H1 (cell line): Measurements from ENCODE around the gene MKRN2OS. TPM values are rescaled to one million over a fixed set of nuclear protein-coding genes. Genes with fewer than 3 reads are reported as not detected.

Experiments
- CTCF ChIA-PET: fragments of 300-600 bp; sonication (Branson Sonifier 250); formaldehyde crosslinking; loops from one replicate; lab custom pipeline; 2021; ENCODE audit not compliant: partially characterized antibody; lab: Charles Lee
- POLR2A ChIA-PET: fragments of 300-600 bp; sonication (Branson Sonifier 250); formaldehyde crosslinking; loops from one replicate; lab custom pipeline; 2021; ENCODE audit warnings: inconsistent platforms; ENCODE audit not compliant: partially characterized antibody; lab: Charles Lee
- DNase-seq, 2 experiments: peaks; one replicate each; pipeline versions ENCODE4 v3.0.0 to v3.0.0-alpha.2; 2010 to 2022; ENCODE audit warnings: low spot score in 2 of 2, low read depth in 1 of 2, mixed read lengths in 1 of 2
- FAIRE-seq: peaks from 2 replicates; lab custom pipeline; 2011; peaks lifted over from hg19 to GRCh38; lab: Jason Lieb, UNC
- H2AFZ ChIP-seq: 2 replicates; pipeline ENCODE4 v1.8.1; 2012; ENCODE audit warnings: low read length, inconsistent platforms
- H2AK5ac ChIP-seq: 2 replicates; pipeline ENCODE4 v1.6.1; 2013; ENCODE audit warnings: low read depth, low read length
- H2BK120ac ChIP-seq: replicated peaks from 2 replicates; pipeline ENCODE3; 2013; ENCODE audit warnings: low read depth, low read length, inconsistent platforms
- H2BK12ac ChIP-seq: 2 replicates; pipeline ENCODE4 v1.6.1; 2013; ENCODE audit warnings: low read depth, low read length
- H2BK15ac ChIP-seq: 2 replicates; pipeline ENCODE4 v1.6.1; 2013; ENCODE audit warnings: low read length
- H2BK20ac ChIP-seq: 2 replicates; pipeline ENCODE4 v1.6.1; 2013; ENCODE audit warnings: low read length
- H2BK5ac ChIP-seq: 2 replicates; pipeline ENCODE4 v1.6.1; 2013; ENCODE audit warnings: low read depth, low read length
- H3K14ac ChIP-seq: 2 replicates; pipeline ENCODE4 v1.6.1; 2013; ENCODE audit warnings: inconsistent platforms; ENCODE audit not compliant: insufficient read length
- H3K18ac ChIP-seq: 2 replicates; pipeline ENCODE4 v1.6.1; 2013; ENCODE audit warnings: low read length; ENCODE audit errors: extremely low read depth
- H3K23ac ChIP-seq: 2 replicates; pipeline ENCODE4 v1.6.1; 2013; ENCODE audit warnings: inconsistent platforms; ENCODE audit not compliant: insufficient read length
- H3K23me2 ChIP-seq: 2 replicates; pipeline ENCODE4 v1.6.1; 2013; ENCODE audit warnings: low read depth, low read length
- H3K27ac ChIP-seq: 2 replicates; pipeline ENCODE4 v1.6.1; 2011; ENCODE audit warnings: low read depth, low read length, inconsistent platforms
- H3K27me3 ChIP-seq, 4 experiments: replicated peaks in 1 of 4; 1 replicate in 1 of 4; 2 replicates in 3 of 4; pipeline versions ENCODE4 v1.6.1 to v1.8.1; 2011 to 2013; ENCODE audit warnings: low read length in 3 of 4, mild to moderate bottlenecking in 3 of 4, inconsistent platforms in 2 of 4, mixed read lengths in 2 of 4, moderate library complexity in 1 of 4; ENCODE audit not compliant: control insufficient read depth in 3 of 4, insufficient read depth in 3 of 4; ENCODE audit errors: extremely low read depth in 1 of 4
- H3K36me3 ChIP-seq, 4 experiments: 2 replicates each; pipeline versions ENCODE4 v1.6.1 to v1.8.1; 2011 to 2013; ENCODE audit warnings: mild to moderate bottlenecking in 4 of 4, low read length in 3 of 4, moderate library complexity in 2 of 4, control low read depth in 1 of 4, inconsistent platforms in 1 of 4; ENCODE audit not compliant: insufficient read depth in 4 of 4, control insufficient read depth in 2 of 4
- H3K4ac ChIP-seq: replicated peaks from 2 replicates; pipeline ENCODE3; 2013; ENCODE audit warnings: low read length, low read depth, mixed read lengths, inconsistent platforms; ENCODE audit not compliant: insufficient read length
- H3K4me1 ChIP-seq, 4 experiments: replicated peaks in 1 of 4; 1 replicate in 1 of 4; 2 replicates in 3 of 4; pipeline versions ENCODE4 v1.6.1 to v1.8.1; 2011 to 2013; ENCODE audit warnings: low read length in 3 of 4, inconsistent platforms in 2 of 4, mixed read lengths in 1 of 4; ENCODE audit not compliant: insufficient read depth in 4 of 4, control insufficient read depth in 3 of 4
- H3K4me2 ChIP-seq, 2 experiments: 2 replicates each; pipeline versions ENCODE4 v1.6.1 to v1.8.1; 2011 to 2013; ENCODE audit warnings: low read depth in 2 of 2, low read length in 2 of 2, control low read depth in 1 of 2, inconsistent platforms in 1 of 2, mild to moderate bottlenecking in 1 of 2; ENCODE audit not compliant: insufficient read depth in 1 of 2
- H3K4me3 ChIP-seq, 4 experiments: fragments of 200-600, 300-600 bp in 1 of 4; sonication (generic), shearing (Covaris generic), sonication (Bioruptor Twin) in 1 of 4; 2 replicates each; pipeline versions ENCODE4 v1.5.1 to v1.8.1; 2011 to 2016; ENCODE audit warnings: low read length in 4 of 4, low read depth in 3 of 4, control low read depth in 2 of 4, inconsistent platforms in 2 of 4, mild to moderate bottlenecking in 2 of 4, mixed read lengths in 1 of 4, moderate library complexity in 1 of 4; ENCODE audit not compliant: insufficient read depth in 2 of 4; ENCODE audit errors: extremely low read depth in 1 of 4
- H3K56ac ChIP-seq: replicated peaks from 2 replicates; pipeline ENCODE3; 2013; ENCODE audit warnings: low read depth, mild to moderate bottlenecking, mixed read lengths, low read length, inconsistent platforms; ENCODE audit not compliant: insufficient read length
- H3K79me1 ChIP-seq: 2 replicates; pipeline ENCODE4 v1.6.1; 2013; ENCODE audit warnings: low read depth, low read length, control low read depth
- H3K79me2 ChIP-seq, 2 experiments: 2 replicates each; pipeline versions ENCODE4 v1.6.1 to v1.8.1; 2012 to 2013; ENCODE audit warnings: low read length in 2 of 2, mild to moderate bottlenecking in 2 of 2, inconsistent platforms in 1 of 2; ENCODE audit not compliant: insufficient read depth in 2 of 2, control insufficient read depth in 1 of 2
- H3K9ac ChIP-seq, 4 experiments: replicated peaks in 1 of 4; 1 replicate in 1 of 4; 2 replicates in 3 of 4; pipeline versions ENCODE4 v1.6.1 to v1.8.1; 2011 to 2013; ENCODE audit warnings: low read depth in 3 of 4, low read length in 3 of 4, control low read depth in 2 of 4, mild to moderate bottlenecking in 2 of 4, moderate library complexity in 2 of 4, inconsistent platforms in 1 of 4; ENCODE audit errors: extremely low read depth in 1 of 4
- H3K9me3 ChIP-seq, 2 experiments: 2 replicates each; pipeline versions ENCODE4 v1.6.1 to v1.8.1; 2012 to 2013; ENCODE audit warnings: mild to moderate bottlenecking in 2 of 2, moderate library complexity in 2 of 2, control low read depth in 1 of 2, inconsistent platforms in 1 of 2, low read depth in 1 of 2, low read length in 1 of 2, mixed read lengths in 1 of 2; ENCODE audit not compliant: insufficient read depth in 2 of 2
- H4K20me1 ChIP-seq, 2 experiments: replicated peaks in 1 of 2; 2 replicates each; pipeline versions ENCODE3 to v1.8.1; 2011 to 2013; ENCODE audit warnings: inconsistent platforms in 2 of 2, low read length in 2 of 2, mild to moderate bottlenecking in 1 of 2; ENCODE audit not compliant: insufficient read depth in 2 of 2, control insufficient read depth in 1 of 2
- H4K5ac ChIP-seq: 2 replicates; pipeline ENCODE4 v1.6.1; 2013; ENCODE audit warnings: low read length, low read depth, mixed read lengths, inconsistent platforms; ENCODE audit not compliant: insufficient read length
- H4K8ac ChIP-seq: 2 replicates; pipeline ENCODE4 v1.8.0; 2013; ENCODE audit warnings: mild to moderate bottlenecking, moderate library complexity, low read length, inconsistent platforms; ENCODE audit not compliant: insufficient read depth; ENCODE audit errors: extremely low read depth
- H4K91ac ChIP-seq: replicated peaks from 2 replicates; pipeline ENCODE3; 2013; ENCODE audit warnings: low read length, mixed read lengths, inconsistent platforms; ENCODE audit not compliant: insufficient read length
- BACH1 ChIP-seq: IDR thresholded peaks from 2 replicates; pipeline ENCODE4 v1.6.1; 2012; ENCODE audit warnings: low read length, improper control_type of control experiment
- POU5F1 ChIP-seq: IDR thresholded peaks from 2 replicates; pipeline ENCODE4 v1.6.1; 2011; ENCODE audit warnings: low read depth, mild to moderate bottlenecking, low read length, moderate library complexity
- RNF2 ChIP-seq: fragments of 200-900, 300-1000 bp; sonication (generic); IDR thresholded peaks from 2 replicates; pipeline ENCODE4 v1.7.1; 2016; ENCODE audit warnings: borderline replicate concordance, low read depth, mild to moderate bottlenecking, antibody characterized with exemption, low read length; ENCODE audit not compliant: poor library complexity, severe bottlenecking; ENCODE audit errors: missing control alignments
- WGBS, 2 experiments: shearing (Covaris generic) in 1 of 2; methylation state at CpG; one replicate each; pipeline versions ENCODE4 v1.1.6 to v1.1.7; 2013 to 2015; ENCODE audit warnings: low lambda C conversion rate in 2 of 2, mixed read lengths in 2 of 2, inconsistent platforms in 1 of 2, low coverage in 1 of 2, missing lambda C conversion rate in 1 of 2; ENCODE audit not compliant: insufficient replicate concordance in 2 of 2, insufficient coverage in 1 of 2, insufficient read length in 1 of 2; ENCODE audit errors: extremely low coverage in 1 of 2, missing lambda C conversion rate in 1 of 2; 5-methylcytosine and 5-hydroxymethylcytosine counted together
- polyA plus RNA-seq, 7 experiments: library from polyadenylated mRNA; depleted of rRNA in 3 of 7; stranded (reverse) in 5 of 7; unstranded in 2 of 7; fragments of >200 nt in 5 of 7; fragments of 200-250 nt in 2 of 7; gene quantifications; 1 replicate in 5 of 7; 2 replicates in 1 of 7; 4 replicates in 1 of 7; pipeline versions ENCODE4 v1.2.1 to v1.2.3, GENCODE V29; 2011 to 2013; ENCODE audit warnings: missing spikeins in 2 of 7, mixed read lengths in 2 of 7
- total RNA-seq: library from RNA; stranded (reverse); fragmentation: NEBNext Ultra II Directional; extraction: Animal tissue kit (Norgen Biotek cat#: 25700); gene quantifications from 2 replicates; pipeline ENCODE4 v1.2.1, GENCODE V29; 2021

MKRN2OS gene
- total and polyA plus RNA-seq, 2 of the 8 experiments (the other 6 are each of a cell fraction or from before 2014, with no cell fraction given) = 0.15 to 0.41 TPM

DNA sequence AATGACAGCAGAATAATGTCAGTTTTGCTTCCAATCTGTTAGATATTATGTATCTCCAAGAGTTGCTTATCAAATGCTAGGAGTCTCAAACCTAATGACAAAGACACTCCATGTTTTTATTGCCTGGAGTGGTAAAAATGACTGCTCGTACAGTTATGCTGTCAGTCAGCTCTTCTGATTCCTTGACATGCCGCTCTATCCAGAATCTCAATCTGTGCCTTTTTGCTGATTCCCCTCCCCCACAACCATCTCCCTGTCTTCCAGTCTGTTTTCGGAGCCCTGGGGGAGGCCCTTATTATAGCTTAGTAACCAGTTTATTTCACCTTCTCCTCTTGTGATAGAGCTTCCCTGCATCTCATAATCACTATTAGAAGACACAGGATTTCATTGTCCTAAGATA, 14.2 kb upstream of the MKRN2OS start:
- peaks cover 21 to 70% of the 10 kb centered on the region in 2 experiments for H3K79me2 ChIP-seq
- H2BK120ac ChIP-seq = no peak overlapping the region
- H4K91ac ChIP-seq = no peak overlapping the region
- no peak overlapping the region for H2AK5ac ChIP-seq
- H3K9ac ChIP-seq = no peak overlapping the region
- H3K4me2 ChIP-seq = 0 out of 4 replicates have a peak overlapping the region, but pooled peaks of 1 of the 2 experiments have one; percentile 13
- peaks cover 4 to 26% of the 10 kb centered on the region in 2 experiments for H4K20me1 ChIP-seq
- no peak overlapping the region for H4K8ac ChIP-seq
- CTCF ChIA-PET = interaction anchor here (0.6 to 1.4 kb wide), 3 partner anchors 18 to 826 kb away, joined by 3 read pairs; partner anchors contain the start of gene RAF1
- no peak overlapping the region for H2BK15ac ChIP-seq
- no peak overlapping the region for H2BK12ac ChIP-seq
- 86% methylated on average over 3 of the region's 3 CpGs; no CpG with 5 or more reads in 1 of the 2 experiments for WGBS, 2 experiments
- H3K27ac ChIP-seq = no peak overlapping the region
- peaks cover 6% of the 10 kb centered on the region; the same call in 1 of the 2 replicates for H3K79me1 ChIP-seq
- peaks cover 0 to 9% (median 4%) of the 10 kb centered on the region in 4 experiments; a peak in 4 of 7 replicates for H3K4me1 ChIP-seq
- DNase-seq (no peak), FAIRE-seq (no peak)
- H3K4ac ChIP-seq = no peak overlapping the region
- H2AFZ ChIP-seq = no peak overlapping the region
- no peak for TF ChIP-seq POU5F1
- TF ChIP-seq BACH1 = no peak
- no peak for TF ChIP-seq RNF2
- H3K56ac ChIP-seq = no peak overlapping the region
- H2BK5ac ChIP-seq = no peak overlapping the region
- POLR2A ChIA-PET = interaction anchor here (1.2 to 1.3 kb wide), 3 partner anchors 17 to 104 kb away, joined by 3 to 4 read pairs (median 3); partner anchors contain the start of gene RAF1
- no peaks in the 10 kb centered on the region for H3K9me3 ChIP-seq
- H4K5ac ChIP-seq = no peak overlapping the region
- H3K27me3 ChIP-seq = no peaks in the 10 kb centered on the region
- H3K4me3 ChIP-seq = no peak overlapping the region
- H3K14ac ChIP-seq = no peak overlapping the region
- peaks cover 7% of the 10 kb centered on the region for H3K23me2 ChIP-seq
- H3K36me3 ChIP-seq = no peaks in the 10 kb centered on the region
- no peak overlapping the region for H3K23ac ChIP-seq
- H3K18ac ChIP-seq = no peak overlapping the region
- no peak overlapping the region for H2BK20ac ChIP-seq
